Endothelial cell of umbilical vein (primary cell): ENCODE results near the gene RNF151. TPM values are rescaled to one million over a fixed set of nuclear protein-coding genes. Genes with fewer than 3 reads are reported as not detected.

Source experiments
- BruUV-seq: library from RNA; stranded (reverse); fragments of 400-500 nt; replicated peaks from 2 replicates; lab custom pipeline; 2021; lab: Mats Ljungman, UMichigan
- CTCF ChIA-PET: fragments of 300-600, 350-600 bp; sonication (Branson Sonifier 250); formaldehyde crosslinking; loops from one replicate; lab custom pipeline; 2021; ENCODE audit warnings: antibody characterized with exemption, inconsistent platforms; lab: Charles Lee
- POLR2A ChIA-PET: fragments of 300-600, 350-600 bp; sonication (Branson Sonifier 250); formaldehyde crosslinking; loops from one replicate; lab custom pipeline; 2021; ENCODE audit warnings: antibody characterized with exemption, inconsistent platforms; lab: Charles Lee
- DNase-seq: peaks from one replicate; pipeline ENCODE4 v3.0.0-alpha.2; 2011; ENCODE audit warnings: low read depth, low spot score
- FAIRE-seq: peaks from 2 replicates; lab custom pipeline; 2011; peaks lifted over from hg19 to GRCh38; lab: Jason Lieb, UNC
- H2AFZ ChIP-seq: 2 replicates; pipeline ENCODE4 v1.6.0; 2012; ENCODE audit warnings: low read depth, low read length, control low read depth, inconsistent platforms
- H3K27ac ChIP-seq: 2 replicates; pipeline ENCODE4 v1.5.1; 2011; ENCODE audit warnings: low read depth, mild to moderate bottlenecking, control low read depth, low read length, moderate library complexity; ENCODE audit not compliant: insufficient read depth
- H3K27me3 ChIP-seq, 2 experiments: 2 replicates each; pipeline versions ENCODE4 v1.6.0 to v1.6.1; 2011; ENCODE audit warnings: low read length in 2 of 2, mixed read lengths in 1 of 2; ENCODE audit not compliant: control insufficient read depth in 2 of 2, insufficient read depth in 2 of 2
- H3K36me3 ChIP-seq, 2 experiments: 2 replicates in 1 of 2; 3 replicates in 1 of 2; pipeline ENCODE4 v1.5.1; 2011; ENCODE audit warnings: low read length in 2 of 2, mild to moderate bottlenecking in 1 of 2, moderate library complexity in 1 of 2; ENCODE audit not compliant: control insufficient read depth in 2 of 2, insufficient read depth in 2 of 2; ENCODE audit errors: extremely low read depth in 1 of 2
- H3K4me1 ChIP-seq: 3 replicates; pipeline ENCODE4 v1.5.1; 2011; ENCODE audit warnings: mild to moderate bottlenecking, low read length; ENCODE audit not compliant: control insufficient read depth, insufficient read depth; ENCODE audit errors: extremely low read depth
- H3K4me2 ChIP-seq: 2 replicates; pipeline ENCODE4 v1.6.1; 2011; ENCODE audit warnings: low read length, control low read depth, mixed read lengths; ENCODE audit not compliant: insufficient read depth
- H3K4me3 ChIP-seq, 3 experiments: fragments of 200-600 bp in 1 of 3; sonication (generic), shearing (Covaris generic) in 1 of 3; replicated peaks in 1 of 3; 2 replicates each; pipeline ENCODE4 v1.5.1; 2011 to 2016; ENCODE audit warnings: control low read depth in 3 of 3, low read length in 3 of 3, mild to moderate bottlenecking in 2 of 3, inconsistent platforms in 1 of 3, low read depth in 1 of 3, moderate library complexity in 1 of 3; ENCODE audit not compliant: insufficient read depth in 1 of 3
- H3K79me2 ChIP-seq: 2 replicates; pipeline ENCODE4 v1.6.0; 2012; ENCODE audit warnings: low read length, inconsistent platforms; ENCODE audit not compliant: control insufficient read depth, insufficient read depth
- H3K9ac ChIP-seq: replicated peaks from 2 replicates; pipeline ENCODE3; 2011; ENCODE audit warnings: low read length, control low read depth; ENCODE audit not compliant: insufficient read depth; ENCODE audit errors: extremely low read depth
- H3K9me1 ChIP-seq: replicated peaks from 3 replicates; pipeline ENCODE4 v1.6.0; 2011; ENCODE audit warnings: mild to moderate bottlenecking, low read length; ENCODE audit not compliant: control insufficient read depth, insufficient read depth; ENCODE audit errors: extremely low read depth
- H3K9me3 ChIP-seq: replicated peaks from 2 replicates; pipeline ENCODE4 v1.5.1; 2012; ENCODE audit warnings: low read length, inconsistent platforms; ENCODE audit not compliant: control insufficient read depth, insufficient read depth
- H4K20me1 ChIP-seq: replicated peaks from 2 replicates; pipeline ENCODE3; 2011; ENCODE audit warnings: mild to moderate bottlenecking, low read length; ENCODE audit not compliant: control insufficient read depth, insufficient read depth; ENCODE audit errors: extremely low read depth
- CTCF ChIP-seq, 2 donors: IDR thresholded peaks; 1 replicate in 1 of 2; 2 replicates in 1 of 2; pipeline ENCODE4 v1.5.1; 2011; ENCODE audit warnings: low read length in 2 of 2, mild to moderate bottlenecking in 2 of 2, moderate library complexity in 2 of 2, control low read depth in 1 of 2, inconsistent platforms in 1 of 2, low read depth in 1 of 2; ENCODE audit not compliant: insufficient read depth in 1 of 2; ENCODE audit errors: extremely low read depth in 1 of 2
- EZH2 ChIP-seq: IDR thresholded peaks from 2 replicates; pipeline ENCODE4 v1.6.1; 2012; ENCODE audit warnings: borderline replicate concordance, low read depth, mild to moderate bottlenecking, moderate library complexity, low read length, inconsistent platforms; ENCODE audit not compliant: severe bottlenecking
- FOS ChIP-seq: IDR thresholded peaks from 2 replicates; pipeline ENCODE4 v1.6.1; 2011; ENCODE audit warnings: mild to moderate bottlenecking, low read length, moderate library complexity, borderline replicate concordance; ENCODE audit not compliant: insufficient read depth
- GATA2 ChIP-seq: IDR thresholded peaks from 2 replicates; pipeline ENCODE4 v1.7.0; 2011; ENCODE audit warnings: low read depth, mild to moderate bottlenecking, moderate library complexity, mixed read lengths, low read length; ENCODE audit not compliant: insufficient read length, insufficient read depth
- JUN ChIP-seq: IDR thresholded peaks from 2 replicates; pipeline ENCODE4 v1.6.1; 2011; ENCODE audit warnings: borderline replicate concordance, low read depth; ENCODE audit not compliant: insufficient read length, insufficient read depth
- MAX ChIP-seq: IDR thresholded peaks from 2 replicates; pipeline ENCODE4 v1.6.1; 2011; ENCODE audit not compliant: insufficient read depth, insufficient read length
- MYC ChIP-seq: IDR thresholded peaks from one replicate; pipeline ENCODE4 v1.6.1; 2011; ENCODE audit warnings: mild to moderate bottlenecking, low read depth, low read length
- POLR2A ChIP-seq: IDR thresholded peaks from 2 replicates; pipeline ENCODE4 v1.6.1; 2012; ENCODE audit warnings: low read depth, mild to moderate bottlenecking, control low read depth, low read length
- POLR2AphosphoS5 ChIP-seq: IDR thresholded peaks from 2 replicates; pipeline ENCODE4 v1.6.1; 2012; ENCODE audit warnings: low read depth, mild to moderate bottlenecking, control low read depth, low read length, moderate library complexity; ENCODE audit not compliant: insufficient read depth
- dilution Hi-C: fragments of 300-500 bp; cut with MboI; formaldehyde crosslinking; loops from one replicate; pipeline ENCODE4 v1.15.0; 2019; ENCODE audit warnings: low sequenced_read_pairs; ENCODE audit not compliant: extremely low pct_ligation_motif_present
- intact Hi-C: fragments of 100-400 bp; cut with micrococcal nuclease; formaldehyde crosslinking; loops from one replicate; pipeline ENCODE4 v1.10.0; 2022
- polyA plus RNA-seq, 4 experiments: library from polyadenylated mRNA; depleted of rRNA in 3 of 4; stranded (reverse) in 3 of 4; unstranded in 1 of 4; fragments of >200 nt; gene quantifications; 2 replicates each; pipeline versions ENCODE4 v1.2.1 to v1.2.3, GENCODE V29; 2011 to 2012; ENCODE audit warnings: missing spikeins in 1 of 4
- total RNA-seq: library from RNA; stranded (reverse); gene quantifications from 2 replicates; pipeline ENCODE4 v1.2.3, GENCODE V29; 2021

The RNF151 gene
- total and polyA plus RNA-seq, 2 donors (not counting 3 experiments of a cell fraction or from before 2014, with no cell fraction given): not detected

GRCh38 chr16:1950559-1950958 is 16.1 kb upstream of the RNF151 start:
- no peaks in the 10 kb centered on the region for H3K9me1 ChIP-seq
- H3K79me2 ChIP-seq: no peaks in the 10 kb centered on the region
- no peaks in the 10 kb centered on the region for H4K20me1 ChIP-seq
- dilution Hi-C loops (no loop called here), intact Hi-C loops (no loop called here)
- no peak overlapping the region for H3K4me3 ChIP-seq
- no peak overlapping the region for H3K9ac ChIP-seq
- no peaks in the 10 kb centered on the region for H3K27me3 ChIP-seq
- FAIRE-seq: no peak
- no peaks in the 10 kb centered on the region for H3K36me3 ChIP-seq
- no peaks in the 10 kb centered on the region for H3K4me1 ChIP-seq
- no peak overlapping the region for H3K4me2 ChIP-seq
- no peaks in the 10 kb centered on the region for H3K9me3 ChIP-seq
- TF ChIP-seq MAX: no peak
- TF ChIP-seq MYC: no peak
- no peak for TF ChIP-seq POLR2AphosphoS5
- TF ChIP-seq GATA2: no peak
- TF ChIP-seq FOS: no peak
- TF ChIP-seq CTCF (IDR thresholded peaks at IDR 0.05; ENCODE audit: extremely low read depth in 1 of 2, insufficient read depth in 1 of 2, low read depth in 1 of 2, low read length in 2 of 2): no peak
- TF ChIP-seq JUN: no peak
- no peak for TF ChIP-seq EZH2
- no peak for TF ChIP-seq POLR2A
- POLR2A ChIA-PET: interaction anchor here (1.1 kb wide), 1 partner anchor 14 kb away, joined by 4 read pairs; the partner anchor contains the start of gene RPS2
- no TSS peak for BruUV-seq
- H2AFZ ChIP-seq: no peak overlapping the region
- H3K27ac ChIP-seq: no peak overlapping the region
- CTCF ChIA-PET: no interaction called here
- no peak for DNase-seq
